Muscle layer of duodenum (tissue), 2 donors: ENCODE data around the gene CD27.
A peak's percentile ranks its signal among the peaks of the same experiment; 100 is the strongest.
"Not testable (repeated sequence)": the region's sequence is repeated elsewhere in the genome, so short reads cannot be mapped to it uniquely, and the experiment has no call there.

Source experiments
- H3K27ac ChIP-seq: one replicate; pipeline ENCODE4 v1.7.0; 2013; ENCODE audit warnings: mild to moderate bottlenecking, low read length
- H3K27me3 ChIP-seq: one replicate; pipeline ENCODE4 v1.7.0; 2013; ENCODE audit warnings: low read depth, mild to moderate bottlenecking, control low read depth, low read length
- H3K36me3 ChIP-seq, 2 donors: one replicate each; pipeline ENCODE4 v1.7.0; 2013; ENCODE audit warnings: low read length in 2 of 2, control low read depth in 1 of 2, mild to moderate bottlenecking in 1 of 2; ENCODE audit not compliant: insufficient read depth in 2 of 2, control insufficient read depth in 1 of 2
- H3K4me1 ChIP-seq, 2 donors: one replicate each; pipeline ENCODE4 v1.7.0; 2013; ENCODE audit warnings: low read length in 2 of 2, mild to moderate bottlenecking in 2 of 2, control low read depth in 1 of 2, moderate library complexity in 1 of 2; ENCODE audit not compliant: insufficient read depth in 2 of 2, control insufficient read depth in 1 of 2
- H3K4me3 ChIP-seq, 2 donors: one replicate each; pipeline ENCODE4 v1.7.0; 2013; ENCODE audit warnings: low read length in 2 of 2, low read depth in 1 of 2, mild to moderate bottlenecking in 1 of 2
- H3K9me3 ChIP-seq, 2 donors: one replicate each; pipeline ENCODE4 v1.7.0; 2013; ENCODE audit warnings: low read length in 2 of 2, control low read depth in 1 of 2, mild to moderate bottlenecking in 1 of 2; ENCODE audit not compliant: control insufficient read depth in 1 of 2
- donor health status: healthy.

Gene CD27

GRCh38 chr12:6475233-6475975 is 30.6 kb downstream of the CD27 start:
- not testable (repeated sequence) for H3K4me3 ChIP-seq, H3K27me3 ChIP-seq, H3K27ac ChIP-seq, H3K9me3 ChIP-seq, H3K36me3 ChIP-seq, H3K4me1 ChIP-seq

- Histone ChIP-seq H3K4me3 (no peak overlapping the region), H3K27ac (peak overlapping the region; percentile 49), H3K4me1 (peaks cover 0 to 1% of the 10 kb centered on the region in 2 donors), H3K9me3 (no peaks in the 10 kb centered on the region), H3K27me3 (no peaks in the 10 kb centered on the region), H3K36me3 (no peaks in the 10 kb centered on the region)
Observed at GRCh38 chr12:6476489-6476888, 31.7 kb downstream of the CD27 start.

- not testable (repeated sequence) for H3K27me3 ChIP-seq, H3K27ac ChIP-seq, H3K9me3 ChIP-seq, H3K4me1 ChIP-seq, H3K36me3 ChIP-seq, H3K4me3 ChIP-seq
Observed at GRCh38 chr12:6477601-6478377, 33.0 kb downstream of the CD27 start.

GRCh38 chr12:6478416-6478815 is 33.7 kb downstream of the CD27 start:
- Histone ChIP-seq H3K9me3 (no peaks in the 10 kb centered on the region), H3K27me3 (no peaks in the 10 kb centered on the region), H3K4me1 (no peaks in the 10 kb centered on the region), H3K36me3 (no peaks in the 10 kb centered on the region), H3K4me3 (no peak overlapping the region), H3K27ac (no peak overlapping the region)

GRCh38 chr12:6488240-6488639 is 43.5 kb downstream of the CD27 start:
- Histone ChIP-seq H3K27ac (no peak overlapping the region), H3K4me3 (no peak overlapping the region), H3K4me1 (peaks cover 7 to 9% of the 10 kb centered on the region in 2 donors), H3K36me3 (peaks cover 0 to 6% of the 10 kb centered on the region in 2 donors), H3K27me3 (no peaks in the 10 kb centered on the region), H3K9me3 (no peaks in the 10 kb centered on the region)

GRCh38 chr12:6489449-6489848 is 44.7 kb downstream of the CD27 start:
- Histone ChIP-seq H3K4me3 (no peak overlapping the region), H3K27ac (no peak overlapping the region), H3K9me3 (no peaks in the 10 kb centered on the region), H3K36me3 (peaks cover 0 to 9% of the 10 kb centered on the region in 2 donors), H3K4me1 (peaks cover 8 to 11% of the 10 kb centered on the region in 2 donors), H3K27me3 (no peaks in the 10 kb centered on the region)

- H3K9me3 ChIP-seq, H3K4me3 ChIP-seq, H3K27ac ChIP-seq, H3K27me3 ChIP-seq: not testable (repeated sequence)
- H3K36me3 ChIP-seq = peaks cover 0 to 15% of the 10 kb centered on the region in 2 donors
- peaks cover 16 to 22% of the 10 kb centered on the region in 2 donors for H3K4me1 ChIP-seq
Observed at GRCh38 chr12:6490673-6491072, 45.9 kb downstream of the CD27 start.

GRCh38 chr12:6492838-6493496 is 48.2 kb downstream of the CD27 start, which contains the start of gene MRPL51:
Gene MRPL51, minus strand, starts transcription at chr12:6493262. Its CDS starts 126 bp downstream, at chr12:6493136.
- no peaks in the 10 kb centered on the region for H3K27me3 ChIP-seq
- H3K27ac ChIP-seq = peak within 1 kb of the TSS; percentile 100
- H3K36me3 ChIP-seq = peaks cover 8 to 15% of the 10 kb centered on the region in 2 donors
- H3K4me3 ChIP-seq = peak within 1 kb of the TSS; percentile 86 to 100
- H3K4me1 ChIP-seq = peaks cover 16 to 22% of the 10 kb centered on the region in 2 donors
- no peaks in the 10 kb centered on the region for H3K9me3 ChIP-seq

GRCh38 chr12:6493497-6494257 is 48.9 kb downstream of the CD27 start, which contains the start of gene NCAPD2:
Gene NCAPD2, plus strand, starts transcription at chr12:6494102. Its CDS starts 997 bp downstream, at chr12:6495099.
- no peaks in the 10 kb centered on the region for H3K9me3 ChIP-seq
- peak within 1 kb of the TSS; percentile 100 for H3K27ac ChIP-seq
- H3K4me3 ChIP-seq = peak within 1 kb of the TSS; percentile 86 to 100
- peaks cover 16 to 22% of the 10 kb centered on the region in 2 donors for H3K4me1 ChIP-seq
- H3K36me3 ChIP-seq = peaks cover 8 to 15% of the 10 kb centered on the region in 2 donors
- H3K27me3 ChIP-seq = no peaks in the 10 kb centered on the region

- no peaks in the 10 kb centered on the region for H3K27me3 ChIP-seq
- H3K4me1 ChIP-seq = peaks cover 16 to 22% of the 10 kb centered on the region in 2 donors
- no peaks in the 10 kb centered on the region for H3K9me3 ChIP-seq
- H3K36me3 ChIP-seq = peaks cover 8 to 21% of the 10 kb centered on the region in 2 donors
- H3K4me3 ChIP-seq = peak overlapping the region; percentile 86 to 100
- H3K27ac ChIP-seq = peak overlapping the region; percentile 43
Observed at GRCh38 chr12:6494258-6494743, 49.5 kb downstream of the CD27 start.
